HCT116 (cell line): ENCODE measurements around the gene ERC2. TPM values are rescaled to one million over a fixed set of nuclear protein-coding genes. Genes with fewer than 3 reads are reported as not detected.

ENCODE experiments used
- ATAC-seq: fragments of 200-7000 bp; cut with Tn5 transposase; 2 replicates; pipeline ENCODE4 v1.9.1; 2020; ENCODE audit warnings: mild to moderate bottlenecking, moderate library complexity
- BruUV-seq: library from RNA; stranded (reverse); fragments of 400-500 nt; replicated peaks from 2 replicates; lab custom pipeline; 2021; lab: Mats Ljungman, UMichigan
- CTCF ChIA-PET: fragments of 300-600 bp; sonication (Branson Sonifier 250); formaldehyde crosslinking; loops from one replicate; lab custom pipeline; 2021; ENCODE audit warnings: antibody characterized with exemption; lab: Charles Lee
- POLR2A ChIA-PET: fragments of 300-600, 350-600 bp; sonication (Branson Sonifier 250); formaldehyde crosslinking; loops from one replicate; lab custom pipeline; 2021; ENCODE audit warnings: antibody characterized with exemption; lab: Charles Lee
- RAD21 ChIA-PET, 2 experiments: fragments of 300-600 bp; sonication (Branson Sonifier 250); formaldehyde crosslinking; loops; one replicate each; lab custom pipeline; 2023; ENCODE audit warnings: low total read pairs in 2 of 2; ENCODE audit not compliant: uncharacterized antibody in 2 of 2, unreplicated experiment in 2 of 2, low non-redundant PET in 1 of 2; lab: Charles Lee
- DNase-seq: peaks from one replicate; pipeline ENCODE4 v3.0.0-alpha.2; 2010; ENCODE audit warnings: low read depth, low spot score
- H2AFZ ChIP-seq: fragments of 200-600 bp; shearing (Covaris generic), sonication (generic); 2 replicates; pipeline ENCODE4 v1.6.1; 2017; ENCODE audit warnings: low read depth, mixed run types, mixed read lengths, antibody characterized with exemption, low read length; ENCODE audit not compliant: poor library complexity, severe bottlenecking
- H3K27ac ChIP-seq: 2 replicates; pipeline ENCODE4 v1.5.1; 2012; ENCODE audit warnings: low read depth, low read length
- H3K27me3 ChIP-seq: fragments of 200-600 bp; sonication (generic); 2 replicates; pipeline ENCODE4 v1.6.1; 2016; ENCODE audit warnings: mixed run types, low read length, mixed read lengths; ENCODE audit not compliant: insufficient read depth
- H3K36me3 ChIP-seq, 2 experiments: fragments of 200-500 bp in 1 of 2; fragments of 200-600 bp in 1 of 2; sonication (Bioruptor generic) in 1 of 2; sonication (generic) in 1 of 2; 2 replicates each; pipeline versions ENCODE4 v1.5.1 to v1.6.1; 2014 to 2016; ENCODE audit warnings: low read length in 2 of 2, inconsistent platforms in 1 of 2, mixed read lengths in 1 of 2, mixed run types in 1 of 2; ENCODE audit not compliant: insufficient read depth in 2 of 2, control insufficient read depth in 1 of 2
- H3K4me1 ChIP-seq, 2 experiments: fragments of 200-600 bp in 1 of 2; sonication (generic) in 1 of 2; 2 replicates each; pipeline versions ENCODE4 v1.5.1 to v1.6.1; 2012 to 2017; ENCODE audit warnings: low read length in 2 of 2, inconsistent platforms in 1 of 2, mild to moderate bottlenecking in 1 of 2, mixed read lengths in 1 of 2, mixed run types in 1 of 2, moderate library complexity in 1 of 2; ENCODE audit not compliant: insufficient read depth in 2 of 2, control insufficient read depth in 1 of 2
- H3K4me2 ChIP-seq: fragments of 200-600 bp; sonication (generic); 2 replicates; pipeline ENCODE4 v1.6.1; 2017; ENCODE audit warnings: mixed run types, low read length, mixed read lengths
- H3K4me3 ChIP-seq, 2 experiments: fragments of 200-600 bp in 1 of 2; sonication (generic) in 1 of 2; replicated peaks in 1 of 2; 2 replicates each; pipeline ENCODE4 v1.5.1; 2011 to 2016; ENCODE audit warnings: low read length in 2 of 2, control low read depth in 1 of 2, low read depth in 1 of 2, mild to moderate bottlenecking in 1 of 2, mixed read lengths in 1 of 2, mixed run types in 1 of 2
- H3K79me2 ChIP-seq: fragments of 200-600 bp; sonication (generic); 2 replicates; pipeline ENCODE4 v1.6.1; 2017; ENCODE audit warnings: mild to moderate bottlenecking, mixed run types, low read length, moderate library complexity, mixed read lengths; ENCODE audit not compliant: insufficient read depth
- H3K9ac ChIP-seq: fragments of 200-600 bp; sonication (generic); 2 replicates; pipeline ENCODE4 v1.6.1; 2016; ENCODE audit warnings: low read length, mixed read lengths
- H3K9me2 ChIP-seq: fragments of 200-600 bp; sonication (generic), shearing (Covaris generic); 2 replicates; pipeline ENCODE4 v1.6.1; 2017; ENCODE audit warnings: mixed run types, mild to moderate bottlenecking, moderate library complexity; ENCODE audit not compliant: insufficient read depth
- H3K9me3 ChIP-seq, 2 experiments: fragments of 200-500 bp in 1 of 2; fragments of 200-600 bp in 1 of 2; sonication (Bioruptor generic) in 1 of 2; sonication (generic) in 1 of 2; 2 replicates each; pipeline ENCODE4 v1.6.1; 2014 to 2017; ENCODE audit warnings: low read length in 2 of 2, mixed read lengths in 2 of 2, inconsistent platforms in 1 of 2, low read depth in 1 of 2, mild to moderate bottlenecking in 1 of 2, mixed run types in 1 of 2, moderate library complexity in 1 of 2; ENCODE audit not compliant: control insufficient read depth in 1 of 2, insufficient read depth in 1 of 2
- H4K20me1 ChIP-seq: fragments of 200-600 bp; sonication (generic), shearing (Covaris generic); 2 replicates; pipeline ENCODE4 v1.6.1; 2017; ENCODE audit warnings: mixed run types, mild to moderate bottlenecking, moderate library complexity; ENCODE audit not compliant: insufficient read depth
- CEBPB ChIP-seq: IDR thresholded peaks from 2 replicates; pipeline ENCODE4 v1.6.1; 2012; ENCODE audit warnings: low read depth
- ELF1 ChIP-seq: IDR thresholded peaks from 2 replicates; pipeline ENCODE4 v1.6.1; 2012; ENCODE audit warnings: low read depth, borderline replicate concordance
- EZH2 ChIP-seq: fragments of 200-600 bp; sonication (generic); IDR thresholded peaks from 2 replicates; pipeline ENCODE4 v1.6.1; 2017; ENCODE audit warnings: antibody characterized with exemption, mixed run types
- EZH2phosphoT487 ChIP-seq: fragments of 200-600 bp; IDR thresholded peaks from 2 replicates; pipeline ENCODE4 v1.6.1; 2018; ENCODE audit warnings: antibody characterized with exemption, borderline replicate concordance
- FOSL1 ChIP-seq: IDR thresholded peaks from 2 replicates; pipeline ENCODE4 v1.6.1; 2012; ENCODE audit warnings: low read depth
- JUND ChIP-seq: IDR thresholded peaks from 2 replicates; pipeline ENCODE4 v1.6.1; 2012
- POLR2A ChIP-seq: IDR thresholded peaks from 2 replicates; pipeline ENCODE4 v1.7.0; 2011; ENCODE audit warnings: borderline replicate concordance; ENCODE audit not compliant: insufficient read depth, insufficient read length; ENCODE audit errors: extremely low read depth
- POLR2AphosphoS5 ChIP-seq: IDR thresholded peaks from 2 replicates; pipeline ENCODE4 v1.6.1; 2011; ENCODE audit warnings: mild to moderate bottlenecking, low read depth, low read length, moderate library complexity
- SIN3A ChIP-seq: IDR thresholded peaks from 2 replicates; pipeline ENCODE4 v1.6.1; 2012; ENCODE audit warnings: low read depth
- SP1 ChIP-seq: IDR thresholded peaks from 2 replicates; pipeline ENCODE4 v1.6.1; 2012; ENCODE audit warnings: low read depth
- SRF ChIP-seq: IDR thresholded peaks from 2 replicates; pipeline ENCODE4 v1.6.1; 2012; ENCODE audit warnings: low read depth
- YY1 ChIP-seq: IDR thresholded peaks from 2 replicates; pipeline ENCODE4 v1.6.1; 2011; ENCODE audit warnings: low read length, low read depth, moderate library complexity, mild to moderate bottlenecking; ENCODE audit not compliant: insufficient replicate concordance; ENCODE audit errors: extremely low read depth
- ZBTB33 ChIP-seq: IDR thresholded peaks from 2 replicates; pipeline ENCODE4 v1.6.1; 2011; ENCODE audit warnings: mild to moderate bottlenecking, low read length, moderate library complexity; ENCODE audit not compliant: insufficient replicate concordance; ENCODE audit errors: extremely low read depth
- ZNF274 ChIP-seq: fragments of 200-500 bp; sonication (Bioruptor generic); IDR thresholded peaks from 2 replicates; pipeline ENCODE4 v1.6.1; 2014; ENCODE audit warnings: mild to moderate bottlenecking, low read depth, low read length, inconsistent platforms
- intact Hi-C: fragments of 100-400 bp; cut with micrococcal nuclease; formaldehyde crosslinking; loops from 2 replicates; pipeline ENCODE4 v1.10.0; 2022
- total RNA-seq: library from RNA; stranded (reverse); gene quantifications from one replicate; pipeline ENCODE4 v1.2.1, GENCODE V29; 2021; ENCODE audit not compliant: unreplicated experiment
- TF ChIP-seq, protein P1 (sequence below): IDR thresholded peaks from 2 replicates; pipeline ENCODE4 v1.6.1; 2012; ENCODE audit warnings: low read depth
- TF ChIP-seq, protein P2 (sequence below), 3 experiments: fragments of 200-600 bp in 1 of 3; sonication (generic) in 1 of 3; IDR thresholded peaks in 2 of 3; conservative IDR thresholded peaks in 1 of 3; 2 replicates each; pipeline ENCODE4 v1.5.1; 2012 to 2017; ENCODE audit warnings: low read depth in 2 of 3, low read length in 2 of 3, antibody characterized with exemption in 1 of 3, borderline replicate concordance in 1 of 3, control low read depth in 1 of 3, mild to moderate bottlenecking in 1 of 3, mixed read lengths in 1 of 3, mixed run types in 1 of 3, moderate library complexity in 1 of 3; ENCODE audit not compliant: insufficient read depth in 1 of 3
- TF ChIP-seq, protein P3 (sequence below): IDR thresholded peaks from 2 replicates; pipeline ENCODE4 v1.6.1; 2012

Gene ERC2
- total RNA-seq, 1 experiment from 2014 or later, result not detected

GRCh38 chr3:56101576-56101975 lies 366.7 kb downstream of the ERC2 start:
- ATAC-seq (no peak), DNase-seq (no peak)
- no peaks in the 10 kb centered on the region for H3K79me2 ChIP-seq
- intact Hi-C loops, result no loop called here
- no peaks in the 10 kb centered on the region for H3K9me2 ChIP-seq
- no peak overlapping the region for H3K9ac ChIP-seq
- ChIA-PET POLR2A (no interaction called here), CTCF (no interaction called here), RAD21 (no interaction called here)
- no peak overlapping the region for H3K4me3 ChIP-seq
- H3K36me3 ChIP-seq, result no peaks in the 10 kb centered on the region
- no peaks in the 10 kb centered on the region for H3K4me1 ChIP-seq
- H2AFZ ChIP-seq, result no peak overlapping the region
- no peak overlapping the region for H3K27ac ChIP-seq
- TF ChIP-seq EZH2phosphoT487 (no peak), SIN3A (no peak), ZNF274 (no peak), EZH2 (no peak), SP1 (no peak), CEBPB (no peak), YY1 (no peak), POLR2AphosphoS5 (no peak), ELF1 (no peak), ZBTB33 (no peak), POLR2A (no peak), JUND (no peak), FOSL1 (no peak), SRF (no peak)
- TF ChIP-seq, protein P1, sequence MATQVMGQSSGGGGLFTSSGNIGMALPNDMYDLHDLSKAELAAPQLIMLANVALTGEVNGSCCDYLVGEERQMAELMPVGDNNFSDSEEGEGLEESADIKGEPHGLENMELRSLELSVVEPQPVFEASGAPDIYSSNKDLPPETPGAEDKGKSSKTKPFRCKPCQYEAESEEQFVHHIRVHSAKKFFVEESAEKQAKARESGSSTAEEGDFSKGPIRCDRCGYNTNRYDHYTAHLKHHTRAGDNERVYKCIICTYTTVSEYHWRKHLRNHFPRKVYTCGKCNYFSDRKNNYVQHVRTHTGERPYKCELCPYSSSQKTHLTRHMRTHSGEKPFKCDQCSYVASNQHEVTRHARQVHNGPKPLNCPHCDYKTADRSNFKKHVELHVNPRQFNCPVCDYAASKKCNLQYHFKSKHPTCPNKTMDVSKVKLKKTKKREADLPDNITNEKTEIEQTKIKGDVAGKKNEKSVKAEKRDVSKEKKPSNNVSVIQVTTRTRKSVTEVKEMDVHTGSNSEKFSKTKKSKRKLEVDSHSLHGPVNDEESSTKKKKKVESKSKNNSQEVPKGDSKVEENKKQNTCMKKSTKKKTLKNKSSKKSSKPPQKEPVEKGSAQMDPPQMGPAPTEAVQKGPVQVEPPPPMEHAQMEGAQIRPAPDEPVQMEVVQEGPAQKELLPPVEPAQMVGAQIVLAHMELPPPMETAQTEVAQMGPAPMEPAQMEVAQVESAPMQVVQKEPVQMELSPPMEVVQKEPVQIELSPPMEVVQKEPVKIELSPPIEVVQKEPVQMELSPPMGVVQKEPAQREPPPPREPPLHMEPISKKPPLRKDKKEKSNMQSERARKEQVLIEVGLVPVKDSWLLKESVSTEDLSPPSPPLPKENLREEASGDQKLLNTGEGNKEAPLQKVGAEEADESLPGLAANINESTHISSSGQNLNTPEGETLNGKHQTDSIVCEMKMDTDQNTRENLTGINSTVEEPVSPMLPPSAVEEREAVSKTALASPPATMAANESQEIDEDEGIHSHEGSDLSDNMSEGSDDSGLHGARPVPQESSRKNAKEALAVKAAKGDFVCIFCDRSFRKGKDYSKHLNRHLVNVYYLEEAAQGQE, result no peak
- TF ChIP-seq, protein P2, sequence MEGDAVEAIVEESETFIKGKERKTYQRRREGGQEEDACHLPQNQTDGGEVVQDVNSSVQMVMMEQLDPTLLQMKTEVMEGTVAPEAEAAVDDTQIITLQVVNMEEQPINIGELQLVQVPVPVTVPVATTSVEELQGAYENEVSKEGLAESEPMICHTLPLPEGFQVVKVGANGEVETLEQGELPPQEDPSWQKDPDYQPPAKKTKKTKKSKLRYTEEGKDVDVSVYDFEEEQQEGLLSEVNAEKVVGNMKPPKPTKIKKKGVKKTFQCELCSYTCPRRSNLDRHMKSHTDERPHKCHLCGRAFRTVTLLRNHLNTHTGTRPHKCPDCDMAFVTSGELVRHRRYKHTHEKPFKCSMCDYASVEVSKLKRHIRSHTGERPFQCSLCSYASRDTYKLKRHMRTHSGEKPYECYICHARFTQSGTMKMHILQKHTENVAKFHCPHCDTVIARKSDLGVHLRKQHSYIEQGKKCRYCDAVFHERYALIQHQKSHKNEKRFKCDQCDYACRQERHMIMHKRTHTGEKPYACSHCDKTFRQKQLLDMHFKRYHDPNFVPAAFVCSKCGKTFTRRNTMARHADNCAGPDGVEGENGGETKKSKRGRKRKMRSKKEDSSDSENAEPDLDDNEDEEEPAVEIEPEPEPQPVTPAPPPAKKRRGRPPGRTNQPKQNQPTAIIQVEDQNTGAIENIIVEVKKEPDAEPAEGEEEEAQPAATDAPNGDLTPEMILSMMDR (IDR thresholded peaks at IDR 0.05 in 2 of 3, conservative IDR thresholded peaks at IDR 0.05 in 1 of 3; ENCODE audit: borderline replicate concordance in 1 of 3, insufficient read depth in 1 of 3, low read depth in 2 of 3, low read length in 2 of 3), result no peak
- TF ChIP-seq, protein P3, sequence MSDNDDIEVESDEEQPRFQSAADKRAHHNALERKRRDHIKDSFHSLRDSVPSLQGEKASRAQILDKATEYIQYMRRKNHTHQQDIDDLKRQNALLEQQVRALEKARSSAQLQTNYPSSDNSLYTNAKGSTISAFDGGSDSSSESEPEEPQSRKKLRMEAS, result no peak
- H4K20me1 ChIP-seq, result no peaks in the 10 kb centered on the region
- no peak overlapping the region for H3K4me2 ChIP-seq
- BruUV-seq, result no TSS peak
- no peaks in the 10 kb centered on the region for H3K27me3 ChIP-seq
- H3K9me3 ChIP-seq, result no peaks in the 10 kb centered on the region
